SKM-1 (cell line): Measurements from ENCODE around the gene TIMM10.

ENCODE experiments used
- DNase-seq: peaks from one replicate; lab custom pipeline; 2025; ENCODE audit not compliant: unreplicated experiment; lab: John Stamatoyannopoulos, UW

TIMM10 gene

GRCh38 chr11:57484141-57484710, 46.3 kb downstream of the TIMM10 start:
- peak; percentile 68 for DNase-seq

- no peak for DNase-seq
Measured at GRCh38 chr11:57483562-57483918, 47.0 kb downstream of the TIMM10 start.

DNA sequence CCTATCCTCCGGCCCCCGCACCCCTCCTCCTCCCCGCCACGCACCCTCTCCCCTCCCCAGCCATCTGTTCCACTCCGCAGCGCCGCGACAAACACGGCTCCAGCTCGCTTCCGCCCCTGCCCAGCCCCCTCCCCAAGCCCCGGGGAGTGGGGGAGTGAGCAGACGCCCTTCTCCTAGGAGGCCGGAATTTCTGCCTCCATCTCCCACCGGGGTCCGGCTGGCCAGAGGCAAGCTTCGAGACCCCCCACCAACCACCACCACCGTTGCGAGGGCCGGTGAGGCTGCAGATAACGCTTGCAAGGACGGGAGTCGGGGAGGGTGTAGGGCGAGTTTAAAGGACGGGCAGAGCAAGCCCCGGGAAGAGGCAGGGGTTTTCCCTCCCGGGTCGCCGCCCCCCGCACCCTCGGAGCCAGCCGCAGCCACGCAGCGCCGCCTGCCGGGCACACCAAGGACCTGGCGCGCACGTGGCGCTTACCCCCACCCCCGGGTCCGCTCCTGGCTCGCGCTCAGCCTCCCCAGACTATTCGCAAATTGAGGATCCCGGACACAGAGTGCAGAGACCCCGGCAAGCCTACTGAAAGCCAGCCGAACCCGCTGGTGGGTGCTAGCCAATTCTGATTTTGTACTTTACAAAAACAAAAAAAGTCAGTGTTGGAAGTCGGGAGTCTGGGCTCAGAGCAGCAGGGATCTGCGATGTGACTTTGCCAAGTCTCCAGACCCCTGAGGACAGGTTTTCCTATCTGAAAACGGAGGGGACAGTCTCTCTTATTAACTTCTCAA, 47.6 kb downstream of the TIMM10 start:
- DNase-seq: no peak

DNA sequence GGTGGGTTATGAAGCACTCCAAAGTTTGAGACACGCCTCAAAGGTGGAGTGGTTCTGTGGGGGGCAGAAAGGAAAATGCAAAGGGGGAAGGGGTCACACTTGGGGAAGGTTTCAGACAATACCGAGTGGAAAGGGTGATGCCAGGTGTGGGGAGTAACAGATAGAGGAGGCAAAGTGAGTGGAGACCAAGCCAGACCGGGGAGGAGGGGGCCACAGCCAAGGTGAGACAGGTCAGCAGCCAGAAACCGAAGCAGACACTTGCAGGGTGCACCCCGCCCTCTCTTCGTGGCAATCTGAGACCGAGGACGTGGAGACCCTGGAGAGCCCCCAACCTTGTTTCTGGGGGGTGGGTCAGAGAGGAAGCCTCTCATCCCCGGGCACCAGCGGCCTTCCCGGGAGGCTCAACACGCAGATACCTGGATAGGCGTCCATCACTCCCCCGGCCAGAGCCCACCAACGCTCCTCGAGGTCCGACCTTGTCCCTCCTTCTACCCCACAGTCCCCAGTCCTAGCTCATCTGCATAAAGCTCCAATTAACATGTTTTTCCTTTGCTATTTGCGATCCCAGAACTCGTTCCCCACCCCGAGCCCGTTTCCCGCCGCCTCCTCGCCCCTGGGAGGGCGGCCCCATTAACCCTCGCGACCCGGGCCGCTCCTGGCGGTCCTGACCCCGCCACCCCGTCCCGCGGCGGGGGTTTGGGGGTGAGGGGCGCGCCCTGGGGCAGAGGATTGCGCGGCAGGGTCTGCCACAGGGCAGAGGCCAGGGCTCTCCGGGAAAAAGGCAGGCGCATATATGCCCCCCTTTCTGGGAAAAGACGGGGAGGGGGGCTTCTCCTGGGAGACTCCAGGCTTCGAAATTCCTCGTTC, 48.4 kb downstream of the TIMM10 start:
- DNase-seq: no peak

DNA sequence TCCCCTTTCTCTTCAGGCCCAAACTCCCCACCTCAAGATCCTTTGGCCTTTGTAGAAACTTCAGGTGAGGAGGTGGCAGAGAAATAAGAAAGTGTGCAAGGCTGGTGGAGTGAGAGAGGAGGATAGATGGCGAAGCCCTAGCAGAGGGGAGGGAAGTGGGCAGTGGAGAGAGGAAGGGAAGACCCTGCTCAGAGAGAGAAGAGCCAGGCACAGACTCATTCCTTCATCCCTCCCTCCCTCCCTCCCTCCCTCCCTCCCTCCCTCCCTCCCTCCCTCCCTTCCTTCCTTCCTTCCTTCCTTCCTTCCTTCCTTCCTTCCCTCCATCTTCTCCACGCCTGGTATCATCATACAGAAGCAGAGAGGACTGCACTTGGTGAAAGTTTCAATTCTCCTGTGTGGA, 49.2 kb downstream of the TIMM10 start:
- DNase-seq: no peak

DNA sequence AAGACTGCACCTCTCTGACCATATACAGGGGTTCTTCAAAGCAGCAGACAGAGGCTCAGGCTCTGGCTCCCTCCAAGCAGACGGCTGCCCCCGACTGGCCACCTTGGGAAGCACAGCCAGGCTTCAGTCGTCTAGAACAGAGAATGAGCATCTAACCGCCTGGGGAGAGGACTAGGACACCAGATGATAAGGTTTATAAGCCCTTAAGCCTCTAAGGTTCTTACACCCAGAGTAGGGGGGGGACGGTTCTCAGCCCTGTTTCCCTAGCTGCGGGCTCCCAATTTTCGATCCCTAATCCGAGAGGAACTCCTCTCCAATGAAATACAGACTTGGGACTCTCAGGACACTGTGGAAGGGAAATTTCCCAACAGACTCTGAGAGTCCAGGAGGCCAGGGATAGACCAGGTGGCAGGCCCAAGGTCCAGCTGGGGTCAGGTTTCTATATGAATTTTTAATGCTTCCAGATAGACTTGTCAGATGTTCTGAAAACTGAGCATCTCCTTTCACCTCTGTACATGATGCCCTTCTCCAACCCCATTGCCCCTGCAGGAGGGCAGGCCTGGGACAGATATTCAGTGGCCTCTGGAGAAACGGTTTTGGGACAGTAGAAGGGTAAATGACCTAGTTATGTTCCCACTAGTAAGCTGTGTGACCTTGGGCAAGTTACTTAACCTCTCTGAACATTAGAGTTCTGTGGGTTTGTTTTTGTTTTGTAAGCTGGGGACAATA, 50.0 kb downstream of the TIMM10 start:
- peak; percentile 51 for DNase-seq

- no peak for DNase-seq
Measured at GRCh38 chr11:57479911-57480310, 50.6 kb downstream of the TIMM10 start.

- no peak for DNase-seq
Measured at GRCh38 chr11:57479021-57479663, 51.4 kb downstream of the TIMM10 start.
